ENCODE data around the gene ZNF638. TPM values are rescaled to one million over a fixed set of nuclear protein-coding genes. Genes with fewer than 3 reads are reported as not detected.

Gene ZNF638
- total and polyA plus RNA-seq, 2 of the 8 experiments (the other 6 are each of a cell fraction or from before 2014, with no cell fraction given): 45.3 to 143 TPM

DNA sequence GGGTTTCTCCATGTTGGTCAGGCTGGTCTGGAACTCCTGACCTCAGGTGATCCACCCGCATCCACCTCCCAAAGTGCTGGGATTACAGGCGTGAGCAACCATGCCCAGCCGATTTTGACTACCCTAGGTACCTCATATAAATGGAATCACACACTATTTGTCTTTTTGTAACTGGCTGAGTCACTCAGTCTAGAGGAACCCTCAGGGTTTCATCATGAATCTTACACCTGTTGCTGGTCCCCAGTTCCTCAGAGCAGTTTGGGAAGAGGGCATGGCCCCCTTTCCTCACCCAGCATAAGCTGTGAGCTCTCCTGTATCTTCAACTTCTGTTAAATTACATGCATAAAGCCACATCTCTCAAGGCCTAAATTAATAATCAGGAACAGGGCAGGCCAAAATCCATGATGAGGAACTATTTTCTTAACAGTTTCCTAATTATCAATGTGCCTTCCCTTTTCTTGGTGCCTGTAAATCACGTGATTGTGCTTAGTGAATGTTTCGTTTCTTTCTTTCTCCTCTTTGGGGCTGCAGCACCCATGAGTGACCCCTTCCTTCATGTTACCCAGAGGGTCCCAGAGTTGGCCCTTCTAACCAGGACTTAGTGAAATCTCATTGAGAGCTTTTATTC, 142.6 kb downstream of the ZNF638 start (continued):
- TF ChIP-seq, protein P1, sequence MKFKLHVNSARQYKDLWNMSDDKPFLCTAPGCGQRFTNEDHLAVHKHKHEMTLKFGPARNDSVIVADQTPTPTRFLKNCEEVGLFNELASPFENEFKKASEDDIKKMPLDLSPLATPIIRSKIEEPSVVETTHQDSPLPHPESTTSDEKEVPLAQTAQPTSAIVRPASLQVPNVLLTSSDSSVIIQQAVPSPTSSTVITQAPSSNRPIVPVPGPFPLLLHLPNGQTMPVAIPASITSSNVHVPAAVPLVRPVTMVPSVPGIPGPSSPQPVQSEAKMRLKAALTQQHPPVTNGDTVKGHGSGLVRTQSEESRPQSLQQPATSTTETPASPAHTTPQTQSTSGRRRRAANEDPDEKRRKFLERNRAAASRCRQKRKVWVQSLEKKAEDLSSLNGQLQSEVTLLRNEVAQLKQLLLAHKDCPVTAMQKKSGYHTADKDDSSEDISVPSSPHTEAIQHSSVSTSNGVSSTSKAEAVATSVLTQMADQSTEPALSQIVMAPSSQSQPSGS (IDR thresholded peaks at IDR 0.05; ENCODE audit: low read length): no peak
- no peak for TF ChIP-seq YY1 (IDR thresholded peaks at IDR 0.05; ENCODE audit: low read depth, low read length)

Data from H1 (cell line).